ENCODE results near the gene KLB.

- TF ChIP-seq SPI1 (IDR thresholded peaks at IDR 0.05; ENCODE audit: borderline replicate concordance, low read depth) (no peak), CTCF (IDR thresholded peaks at IDR 0.05; ENCODE audit: insufficient read depth, low read length) (no peak), REST (IDR thresholded peaks at IDR 0.05; ENCODE audit: insufficient replicate concordance, low read depth) (no peak), POLR2AphosphoS5 (IDR thresholded peaks at IDR 0.05; ENCODE audit: low read depth) (no peak)
These were observed 3.7 kb downstream of the KLB start for GRCh38 chr4:39410415-39410814.
